HepG2 (cell line): ENCODE measurements around the gene L2HGDH. TPM values are rescaled to one million over a fixed set of nuclear protein-coding genes. Genes with fewer than 3 reads are reported as not detected.

Experiments used
- ESRRA ChIP-seq: sonication (generic); formaldehyde crosslinking; IDR thresholded peaks from 2 replicates; pipeline ENCODE4 v1.5.1; 2020; ENCODE audit warnings: mild to moderate bottlenecking, low read depth, missing genetic modification reagents
- HNF1B ChIP-seq: sonication (generic); formaldehyde crosslinking; IDR thresholded peaks from 2 replicates; pipeline ENCODE4 v1.5.1; 2020; ENCODE audit warnings: mild to moderate bottlenecking, moderate library complexity, missing genetic modification reagents
- MEIS1 ChIP-seq: sonication (generic); formaldehyde crosslinking; IDR thresholded peaks from 2 replicates; pipeline ENCODE4 v1.9.0; 2021; ENCODE audit warnings: mild to moderate bottlenecking, missing genetic modification reagents, moderate library complexity, borderline replicate concordance
- MXI1 ChIP-seq: IDR thresholded peaks from 3 replicates; pipeline ENCODE4 v1.6.1; 2012; ENCODE audit warnings: low read depth, low read length, inconsistent platforms, borderline replicate concordance
- NR2F6 ChIP-seq, 2 experiments: IDR thresholded peaks; 2 replicates each; pipeline ENCODE4 v1.6.1; 2016; ENCODE audit warnings: antibody characterized with exemption in 1 of 2, mild to moderate bottlenecking in 1 of 2
- PAX8 ChIP-seq: sonication (generic); formaldehyde crosslinking; IDR thresholded peaks from 2 replicates; pipeline ENCODE4 v1.8.0; 2022; ENCODE audit warnings: mild to moderate bottlenecking, missing genetic modification reagents, borderline replicate concordance
- PLRG1 ChIP-seq: fragments of 450-650 bp; conservative IDR thresholded peaks from 2 replicates; pipeline ENCODE4 v1.6.1; 2016
- POLR2AphosphoS5 ChIP-seq: IDR thresholded peaks from 2 replicates; pipeline ENCODE4 v1.6.1; 2012; ENCODE audit warnings: low read depth, low read length
- RBM22 ChIP-seq: fragments of 200-400 bp; formaldehyde crosslinking; optimal IDR thresholded peaks from 2 replicates; pipeline ENCODE3; 2017; ENCODE audit warnings: mild to moderate bottlenecking, low read length, moderate library complexity
- RCOR2 ChIP-seq: IDR thresholded peaks from 2 replicates; pipeline ENCODE4 v1.6.1; 2016; ENCODE audit warnings: missing biosample characterization, missing genetic modification reagents
- SP1 ChIP-seq, 2 experiments: fragments of 450-650 bp in 1 of 2; sonication (generic) in 1 of 2; formaldehyde crosslinking in 1 of 2; IDR thresholded peaks; 2 replicates each; pipeline versions ENCODE4 v1.4.0 to v1.6.1; 2016 to 2020; ENCODE audit warnings: missing genetic modification reagents in 1 of 2
- TFDP1 ChIP-seq: IDR thresholded peaks from 2 replicates; pipeline ENCODE4 v1.6.1; 2016; ENCODE audit warnings: missing compliant biosample characterization, missing genetic modification reagents, borderline replicate concordance
- ZFP36L1 ChIP-seq: sonication (generic); formaldehyde crosslinking; IDR thresholded peaks from 2 replicates; pipeline ENCODE4 v1.8.0; 2022; ENCODE audit warnings: mild to moderate bottlenecking, missing genetic modification reagents, moderate library complexity
- ZMAT3 ChIP-seq: sonication (generic); formaldehyde crosslinking; conservative IDR thresholded peaks from 2 replicates; pipeline ENCODE4 v1.7.0; 2021; ENCODE audit warnings: missing genetic modification reagents
- ZNF138 ChIP-seq: sonication (generic); formaldehyde crosslinking; IDR thresholded peaks from 2 replicates; pipeline ENCODE4 v1.5.0; 2020; ENCODE audit warnings: mild to moderate bottlenecking, low read depth, missing genetic modification reagents
- ZNF251 ChIP-seq: sonication (generic); formaldehyde crosslinking; IDR thresholded peaks from 2 replicates; pipeline ENCODE4 v1.9.0; 2021; ENCODE audit warnings: mild to moderate bottlenecking, missing genetic modification reagents
- ZNF558 ChIP-seq: sonication (generic); formaldehyde crosslinking; IDR thresholded peaks from 2 replicates; pipeline ENCODE4 v1.9.0; 2022; ENCODE audit warnings: mild to moderate bottlenecking, missing genetic modification reagents, borderline replicate concordance
- ZNF740 ChIP-seq: sonication (generic); formaldehyde crosslinking; IDR thresholded peaks from 2 replicates; pipeline ENCODE4 v1.4.0; 2020; ENCODE audit warnings: missing genetic modification reagents
- ZNF83 ChIP-seq: sonication (generic); formaldehyde crosslinking; IDR thresholded peaks from 2 replicates; pipeline ENCODE4 v1.4.0; 2020; ENCODE audit warnings: missing genetic modification reagents, mild to moderate bottlenecking, borderline replicate concordance
- ZUFSP ChIP-seq: sonication (generic); formaldehyde crosslinking; IDR thresholded peaks from 2 replicates; pipeline ENCODE4 v1.9.0; 2021; ENCODE audit warnings: missing genetic modification reagents, mild to moderate bottlenecking, borderline replicate concordance
- polyA plus RNA-seq, 8 experiments: library from polyadenylated mRNA; depleted of rRNA in 3 of 8; stranded (reverse) in 7 of 8; unstranded in 1 of 8; fragments of >200 nt; fragmentation: Illumina TruSeq in 4 of 8; extraction: Trizol in 4 of 8; gene quantifications; 2 replicates each; pipeline versions ENCODE4 v1.2.1 to v1.2.3, GENCODE V29; 2011 to 2016; ENCODE audit warnings: low read depth in 4 of 8, missing spikeins in 1 of 8, mixed read lengths in 1 of 8; ENCODE audit not compliant: insufficient read depth in 1 of 8
- total RNA-seq, 5 experiments: library from RNA; depleted of rRNA; stranded (reverse); fragments of >200 nt; fragmentation: Illumina TruSeq; extraction: Trizol; gene quantifications; 2 replicates each; pipeline ENCODE4 v1.2.3, GENCODE V29; 2016; ENCODE audit warnings: low read depth in 1 of 5
- TF ChIP-seq, protein P1 (sequence below): sonication (generic); formaldehyde crosslinking; IDR thresholded peaks from 2 replicates; pipeline ENCODE4 v1.4.0; 2020; ENCODE audit warnings: missing genetic modification reagents

L2HGDH gene
- total and polyA plus RNA-seq, 2 of the 13 experiments (the other 11 are each of a cell fraction or from before 2014, with no cell fraction given) = 3.3 to 5.0 TPM

- TF ChIP-seq RCOR2 = no peak
- TF ChIP-seq ZNF740 (CRISPR knock-in tag) = no peak; the same call in 1 of the 2 replicates
- peak; percentile 79; the same call in 1 of the 2 replicates for TF ChIP-seq MEIS1 (CRISPR knock-in tag)
- TF ChIP-seq ESRRA (CRISPR knock-in tag) = peak; percentile 39; the same call in 1 of the 2 replicates
- no peak for TF ChIP-seq ZNF83
- TF ChIP-seq ZUFSP (CRISPR knock-in tag) = no peak
- no peak for TF ChIP-seq RBM22
- TF ChIP-seq TFDP1 (CRISPR knock-in tag) = peak; percentile 91
- no peak for TF ChIP-seq SP1 (IDR thresholded peaks at IDR 0.05)
- TF ChIP-seq SP1 (CRISPR knock-in tag; IDR thresholded peaks at IDR 0.05) = peak; percentile 86
- peak; percentile 59; the same call in 1 of the 3 replicates for TF ChIP-seq MXI1
- no peak for TF ChIP-seq ZNF251
- peak; percentile 81; the same call in 1 of the 2 replicates for TF ChIP-seq ZFP36L1 (CRISPR knock-in tag)
- TF ChIP-seq ZNF138 (CRISPR knock-in tag) = peak; percentile 41; the same call in 1 of the 2 replicates
- 0 out of 2 replicates have a peak, but pooled peaks have one; percentile 4 for TF ChIP-seq NR2F6 (IDR thresholded peaks at IDR 0.05)
- peak; percentile 48 for TF ChIP-seq NR2F6 (CRISPR knock-in tag; IDR thresholded peaks at IDR 0.05)
- peak; percentile 91; the same call in 1 of the 2 replicates for TF ChIP-seq ZMAT3
- TF ChIP-seq PAX8 (CRISPR knock-in tag) = peak; percentile 87; the same call in 1 of the 2 replicates
- no peak for TF ChIP-seq PLRG1
- TF ChIP-seq, protein P1, sequence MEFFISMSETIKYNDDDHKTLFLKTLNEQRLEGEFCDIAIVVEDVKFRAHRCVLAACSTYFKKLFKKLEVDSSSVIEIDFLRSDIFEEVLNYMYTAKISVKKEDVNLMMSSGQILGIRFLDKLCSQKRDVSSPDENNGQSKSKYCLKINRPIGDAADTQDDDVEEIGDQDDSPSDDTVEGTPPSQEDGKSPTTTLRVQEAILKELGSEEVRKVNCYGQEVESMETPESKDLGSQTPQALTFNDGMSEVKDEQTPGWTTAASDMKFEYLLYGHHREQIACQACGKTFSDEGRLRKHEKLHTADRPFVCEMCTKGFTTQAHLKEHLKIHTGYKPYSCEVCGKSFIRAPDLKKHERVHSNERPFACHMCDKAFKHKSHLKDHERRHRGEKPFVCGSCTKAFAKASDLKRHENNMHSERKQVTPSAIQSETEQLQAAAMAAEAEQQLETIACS (CRISPR knock-in tag) = no peak
- TF ChIP-seq POLR2AphosphoS5 = peak; percentile 96
- TF ChIP-seq ZNF558 (CRISPR knock-in tag) = peak; percentile 86
- TF ChIP-seq HNF1B (CRISPR knock-in tag) = peak; percentile 88
These were observed at the start of gene L2HGDH, which contains the start of gene DMAC2L (continued) for GRCh38 chr14:50311972-50312733.
